AG04450 (cell line): Measurements from ENCODE around the gene DPP6. TPM values are rescaled to one million over a fixed set of nuclear protein-coding genes. Genes with fewer than 3 reads are reported as not detected.

Experiments used
- CTCF ChIA-PET: fragments of 300-600, 350-600 bp; formaldehyde crosslinking; extraction: SDS; loops from one replicate; lab custom pipeline; 2022; ENCODE audit warnings: antibody characterized with exemption, inconsistent platforms; lab: Charles Lee
- POLR2A ChIA-PET: fragments of 350-600 bp; formaldehyde crosslinking; extraction: SDS; loops from one replicate; lab custom pipeline; 2021; ENCODE audit warnings: antibody characterized with exemption, inconsistent platforms; lab: Yijun Ruan, JAX
- DNase-seq: peaks from one replicate; pipeline ENCODE4 v3.0.0-alpha.2; 2011; ENCODE audit warnings: low read depth, low spot score
- H3K27ac ChIP-seq: one replicate; pipeline ENCODE4 v1.5.1; 2012; ENCODE audit warnings: low read depth, low read length, control low read depth
- H3K27me3 ChIP-seq: one replicate; pipeline ENCODE4 v1.6.0; 2012; ENCODE audit warnings: low read length; ENCODE audit not compliant: control insufficient read depth, insufficient read depth
- H3K4me3 ChIP-seq: 2 replicates; pipeline ENCODE4 v1.5.1; 2011; ENCODE audit warnings: mild to moderate bottlenecking, low read depth, low read length, control low read depth
- H3K9me3 ChIP-seq: 2 replicates; pipeline ENCODE4 v1.5.1; 2012; ENCODE audit warnings: low read length; ENCODE audit not compliant: control insufficient read depth, insufficient read depth
- CTCF ChIP-seq: IDR thresholded peaks from 2 replicates; pipeline ENCODE4 v1.5.1; 2011; ENCODE audit warnings: low read depth, low read length, control low read depth, inconsistent platforms
- polyA plus RNA-seq: library from polyadenylated mRNA; depleted of rRNA; stranded (reverse); fragments of >200 nt; gene quantifications from 2 replicates; pipeline ENCODE4 v1.2.3, GENCODE V29; 2011

Gene DPP6
- polyA plus RNA-seq, 1 experiment = not detected

GRCh38 chr7:154881026-154881425 lies 828.8 kb downstream of the DPP6 start:
- TF ChIP-seq CTCF = no peak
- ChIA-PET CTCF (no interaction called here), POLR2A (no interaction called here)
- no peak overlapping the region for H3K4me3 ChIP-seq
- H3K9me3 ChIP-seq = peaks cover 89% of the 10 kb centered on the region
- no peak overlapping the region for H3K27ac ChIP-seq
- no peaks in the 10 kb centered on the region for H3K27me3 ChIP-seq
- no peak for DNase-seq

- TF ChIP-seq CTCF = no peak
- ChIA-PET CTCF (no interaction called here), POLR2A (no interaction called here)
- Histone ChIP-seq H3K27me3 (no peaks in the 10 kb centered on the region), H3K4me3 (no peak overlapping the region), H3K27ac (no peak overlapping the region), H3K9me3 (peaks cover 89% of the 10 kb centered on the region)
- no peak for DNase-seq
Observed at GRCh38 chr7:154881526-154881925, 829.3 kb downstream of the DPP6 start.

- CTCF ChIA-PET = no interaction called here
- Histone ChIP-seq H3K27me3 (no peaks in the 10 kb centered on the region), H3K27ac (no peak overlapping the region), H3K4me3 (no peak overlapping the region), H3K9me3 (peaks cover 89% of the 10 kb centered on the region)
- POLR2A ChIA-PET = no interaction called here
- no peak for TF ChIP-seq CTCF
- no peak for DNase-seq
Observed at GRCh38 chr7:154882931-154883474, 830.8 kb downstream of the DPP6 start.

GRCh38 chr7:154884348-154884920 lies 832.2 kb downstream of the DPP6 start:
- H3K27me3 ChIP-seq = no peaks in the 10 kb centered on the region
- ChIA-PET POLR2A (no interaction called here), CTCF (no interaction called here)
- peaks cover 86% of the 10 kb centered on the region for H3K9me3 ChIP-seq
- H3K4me3 ChIP-seq = no peak overlapping the region
- DNase-seq = no peak
- no peak for TF ChIP-seq CTCF
- H3K27ac ChIP-seq = no peak overlapping the region

- no peak for TF ChIP-seq CTCF
- ChIA-PET CTCF (no interaction called here), POLR2A (no interaction called here)
- Histone ChIP-seq H3K27me3 (no peaks in the 10 kb centered on the region), H3K9me3 (peaks cover 91% of the 10 kb centered on the region), H3K4me3 (no peak overlapping the region), H3K27ac (no peak overlapping the region)
- DNase-seq = no peak
Observed at GRCh38 chr7:154886591-154886990, 834.4 kb downstream of the DPP6 start.
